Hippocampal formation (tissue), 2 donors: ENCODE measurements around the gene SGTB.
"Not testable (repeated sequence)": the region's sequence is repeated elsewhere in the genome, so short reads cannot be mapped to it uniquely, and the experiment has no call there.

ENCODE experiments used
- DNase-seq, 2 donors: peaks; one replicate each; lab custom pipeline; 2025; lab: John Stamatoyannopoulos, UW

Gene SGTB

GRCh38 chr5:65734196-65734775, 12.4 kb upstream of the SGTB start:
- not testable (repeated sequence) for DNase-seq

- DNase-seq, result not testable (repeated sequence)
Measured at GRCh38 chr5:65732046-65732445, 10.1 kb upstream of the SGTB start.

- DNase-seq, result no peak
Measured at GRCh38 chr5:65730910-65731309, 9.0 kb upstream of the SGTB start.

GRCh38 chr5:65728218-65728617, 6.3 kb upstream of the SGTB start:
- DNase-seq, result no peak

- DNase-seq, result no peak
Measured at GRCh38 chr5:65727491-65728156, 5.7 kb upstream of the SGTB start.

- DNase-seq, result peak; percentile 49 to 81
Measured at GRCh38 chr5:65722575-65723403, 880 bp upstream of the SGTB start.

GRCh38 chr5:65721050-65721719, 724 bp downstream of the SGTB start:
- DNase-seq, result peak; percentile 24 to 34

GRCh38 chr5:65718576-65719310, 3.2 kb downstream of the SGTB start:
- DNase-seq, result no peak

- DNase-seq, result no peak
Measured at GRCh38 chr5:65708145-65708544, 13.8 kb downstream of the SGTB start.

- no peak for DNase-seq
Measured at GRCh38 chr5:65707663-65708062, 14.2 kb downstream of the SGTB start.

- no peak for DNase-seq
Measured at GRCh38 chr5:65704621-65705239, 17.2 kb downstream of the SGTB start.

- DNase-seq, result no peak
Measured at GRCh38 chr5:65702036-65702435, 19.9 kb downstream of the SGTB start.

GRCh38 chr5:65699338-65699737, 22.6 kb downstream of the SGTB start:
- no peak for DNase-seq

- peak in 1 of 2 donors; percentile 10 for DNase-seq
Measured at GRCh38 chr5:65696892-65697291, 25.0 kb downstream of the SGTB start.

GRCh38 chr5:65695896-65696295, 26.0 kb downstream of the SGTB start:
- peak; percentile 18 to 71 for DNase-seq

GRCh38 chr5:65695162-65695755, 26.6 kb downstream of the SGTB start:
- DNase-seq, result peak in 1 of 2 donors; percentile 49

GRCh38 chr5:65693121-65693520, 28.8 kb downstream of the SGTB start:
- DNase-seq, result no peak

- DNase-seq, result no peak
Measured at GRCh38 chr5:65682148-65682547, 39.8 kb downstream of the SGTB start.

GRCh38 chr5:65676056-65676455, 45.9 kb downstream of the SGTB start:
- DNase-seq, result not testable (repeated sequence)

GRCh38 chr5:65674749-65675148, 47.2 kb downstream of the SGTB start:
- no peak for DNase-seq

GRCh38 chr5:65672796-65673195, 49.1 kb downstream of the SGTB start:
- DNase-seq, result no peak
